Trophoblast cell (in vitro differentiated cells and primary cell): ENCODE measurements around the gene EML1.

Experiments
- DNase-seq, 2 donors: peaks; one replicate each; pipeline ENCODE4 v3.0.0-alpha.2; 2016
- H2AFZ ChIP-seq: 2 replicates; pipeline ENCODE4 v1.6.1; 2013; ENCODE audit warnings: low read length, moderate library complexity, mild to moderate bottlenecking; ENCODE audit not compliant: insufficient read depth, poor library complexity
- H2AK5ac ChIP-seq: 2 replicates; pipeline ENCODE4 v1.6.1; 2013; ENCODE audit warnings: mild to moderate bottlenecking, low read length
- H2BK120ac ChIP-seq: 2 replicates; pipeline ENCODE4 v1.6.1; 2013; ENCODE audit warnings: low read length, mild to moderate bottlenecking, moderate library complexity; ENCODE audit not compliant: insufficient read depth, poor library complexity
- H2BK12ac ChIP-seq: 2 replicates; pipeline ENCODE4 v1.6.1; 2013; ENCODE audit warnings: mild to moderate bottlenecking, low read length, moderate library complexity
- H2BK5ac ChIP-seq: 2 replicates; pipeline ENCODE4 v1.6.1; 2013; ENCODE audit warnings: low read length, low read depth, moderate library complexity, mild to moderate bottlenecking; ENCODE audit not compliant: poor library complexity
- H3K14ac ChIP-seq: 2 replicates; pipeline ENCODE4 v1.6.1; 2013; ENCODE audit warnings: mild to moderate bottlenecking, low read length
- H3K18ac ChIP-seq: 2 replicates; pipeline ENCODE4 v1.6.1; 2013; ENCODE audit warnings: mild to moderate bottlenecking, low read length
- H3K23ac ChIP-seq: 2 replicates; pipeline ENCODE4 v1.6.1; 2013; ENCODE audit warnings: low read length
- H3K27ac ChIP-seq: 2 replicates; pipeline ENCODE4 v1.5.1; 2013; ENCODE audit warnings: low read depth, mild to moderate bottlenecking, inconsistent platforms, low read length, moderate library complexity
- H3K27me3 ChIP-seq: 2 replicates; pipeline ENCODE4 v1.6.1; 2013; ENCODE audit warnings: inconsistent platforms, mild to moderate bottlenecking, low read length, moderate library complexity; ENCODE audit not compliant: insufficient read depth
- H3K36me3 ChIP-seq, 2 experiments: 1 replicate in 1 of 2; 2 replicates in 1 of 2; pipeline ENCODE4 v1.6.1; 2013; ENCODE audit warnings: low read length in 2 of 2, mild to moderate bottlenecking in 2 of 2, moderate library complexity in 1 of 2; ENCODE audit not compliant: insufficient read depth in 2 of 2, control insufficient read depth in 1 of 2
- H3K4ac ChIP-seq: 2 replicates; pipeline ENCODE4 v1.6.1; 2013; ENCODE audit warnings: low read depth, mild to moderate bottlenecking, low read length, moderate library complexity
- H3K4me1 ChIP-seq, 2 experiments: 1 replicate in 1 of 2; 2 replicates in 1 of 2; pipeline ENCODE4 v1.6.1; 2013; ENCODE audit warnings: low read length in 2 of 2, mild to moderate bottlenecking in 2 of 2, moderate library complexity in 1 of 2; ENCODE audit not compliant: insufficient read depth in 2 of 2, control insufficient read depth in 1 of 2
- H3K4me2 ChIP-seq: 2 replicates; pipeline ENCODE4 v1.6.1; 2013; ENCODE audit warnings: inconsistent platforms, mild to moderate bottlenecking, low read length, moderate library complexity
- H3K4me3 ChIP-seq: 2 replicates; pipeline ENCODE4 v1.5.1; 2013; ENCODE audit warnings: mild to moderate bottlenecking, low read depth, low read length, inconsistent platforms
- H3K79me1 ChIP-seq: one replicate; pipeline ENCODE4 v1.6.1; 2013; ENCODE audit warnings: low read length
- H3K79me2 ChIP-seq: 2 replicates; pipeline ENCODE4 v1.6.1; 2013; ENCODE audit warnings: low read length, mild to moderate bottlenecking; ENCODE audit not compliant: control insufficient read depth, insufficient read depth, poor library complexity
- H3K9ac ChIP-seq: 2 replicates; pipeline ENCODE4 v1.6.1; 2013; ENCODE audit warnings: mild to moderate bottlenecking, low read length
- H3K9me3 ChIP-seq: 2 replicates; pipeline ENCODE4 v1.6.1; 2013; ENCODE audit warnings: low read depth, mild to moderate bottlenecking, control low read depth, inconsistent platforms, low read length; ENCODE audit not compliant: insufficient read depth
- H4K12ac ChIP-seq: 2 replicates; pipeline ENCODE4 v1.6.1; 2013; ENCODE audit warnings: low read depth, mild to moderate bottlenecking, low read length, moderate library complexity
- H4K8ac ChIP-seq: 2 replicates; pipeline ENCODE4 v1.6.1; 2013; ENCODE audit warnings: low read depth, mild to moderate bottlenecking, low read length, moderate library complexity
- H4K91ac ChIP-seq: one replicate; pipeline ENCODE4 v1.6.1; 2013; ENCODE audit warnings: low read depth, mild to moderate bottlenecking, low read length, moderate library complexity
- WGBS: extraction: QIAGEN DNeasy Blood & Tissue Kit; methylation state at CpG from one replicate; pipeline ENCODE4 v1.1.7; 2013; ENCODE audit warnings: missing lambda C conversion rate; ENCODE audit not compliant: insufficient read length, insufficient coverage; ENCODE audit errors: extremely low coverage; 5-methylcytosine and 5-hydroxymethylcytosine counted together

EML1 gene

DNA sequence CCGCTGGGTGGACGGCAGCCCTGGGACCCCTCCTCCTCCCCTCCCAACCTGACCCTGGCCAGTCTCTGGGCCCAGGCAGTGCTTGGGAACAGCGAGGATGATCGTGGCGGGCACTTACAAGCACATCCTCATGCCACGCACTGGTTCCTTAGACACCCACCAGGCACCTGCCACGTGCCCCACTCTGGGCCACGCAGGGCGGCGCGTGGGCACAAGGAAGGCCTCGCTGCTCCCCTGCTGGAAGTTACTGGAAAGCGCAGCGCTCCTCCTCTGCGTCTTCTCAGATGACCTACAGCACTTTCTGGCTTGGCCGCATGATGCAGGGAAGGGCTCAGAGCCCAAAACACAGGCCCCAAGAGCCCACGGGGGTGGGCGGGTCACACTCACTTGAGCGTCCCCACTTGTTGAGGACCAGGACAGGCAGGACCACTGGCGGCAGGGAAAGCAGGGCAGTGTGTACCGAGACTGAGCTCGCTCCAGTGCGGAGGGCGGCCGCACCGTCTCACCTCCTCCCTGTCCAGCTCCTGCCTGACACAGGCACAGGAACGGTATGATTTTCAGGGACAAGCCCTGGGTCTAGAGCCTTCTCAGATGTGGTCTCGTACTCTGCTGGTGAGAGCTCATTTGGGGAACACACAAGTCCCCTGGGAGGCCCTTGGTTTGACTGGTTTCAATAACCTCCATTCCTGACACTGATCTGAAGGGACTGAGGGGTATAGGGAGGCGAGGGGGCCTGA lies 143.7 kb downstream of the EML1 start:
- H3K14ac ChIP-seq: no peak overlapping the region
- no peak overlapping the region for H3K4ac ChIP-seq
- no peak overlapping the region for H3K18ac ChIP-seq
- H3K9ac ChIP-seq: no peak overlapping the region
- H4K12ac ChIP-seq: no peak overlapping the region
- H2BK5ac ChIP-seq: no peak overlapping the region
- peaks cover 3 to 7% of the 10 kb centered on the region in 2 experiments for H3K4me1 ChIP-seq
- no peak overlapping the region for H2BK12ac ChIP-seq
- no peak overlapping the region for H4K8ac ChIP-seq
- H4K91ac ChIP-seq: no peak overlapping the region
- H3K36me3 ChIP-seq: peaks cover 2 to 5% of the 10 kb centered on the region in 2 experiments
- H3K4me2 ChIP-seq: no peak overlapping the region
- H3K9me3 ChIP-seq: no peaks in the 10 kb centered on the region
- H3K23ac ChIP-seq: no peak overlapping the region
- no peak overlapping the region for H2AFZ ChIP-seq
- no peak overlapping the region for H2BK120ac ChIP-seq
- H3K79me1 ChIP-seq: no peaks in the 10 kb centered on the region
- H3K4me3 ChIP-seq: no peak overlapping the region
- H3K79me2 ChIP-seq: no peaks in the 10 kb centered on the region
- H3K27ac ChIP-seq: no peak overlapping the region
- H2AK5ac ChIP-seq: no peak overlapping the region
- no peak for DNase-seq
- WGBS: no CpG with 5 or more reads among the region's 29 CpGs
- no peaks in the 10 kb centered on the region for H3K27me3 ChIP-seq

DNA sequence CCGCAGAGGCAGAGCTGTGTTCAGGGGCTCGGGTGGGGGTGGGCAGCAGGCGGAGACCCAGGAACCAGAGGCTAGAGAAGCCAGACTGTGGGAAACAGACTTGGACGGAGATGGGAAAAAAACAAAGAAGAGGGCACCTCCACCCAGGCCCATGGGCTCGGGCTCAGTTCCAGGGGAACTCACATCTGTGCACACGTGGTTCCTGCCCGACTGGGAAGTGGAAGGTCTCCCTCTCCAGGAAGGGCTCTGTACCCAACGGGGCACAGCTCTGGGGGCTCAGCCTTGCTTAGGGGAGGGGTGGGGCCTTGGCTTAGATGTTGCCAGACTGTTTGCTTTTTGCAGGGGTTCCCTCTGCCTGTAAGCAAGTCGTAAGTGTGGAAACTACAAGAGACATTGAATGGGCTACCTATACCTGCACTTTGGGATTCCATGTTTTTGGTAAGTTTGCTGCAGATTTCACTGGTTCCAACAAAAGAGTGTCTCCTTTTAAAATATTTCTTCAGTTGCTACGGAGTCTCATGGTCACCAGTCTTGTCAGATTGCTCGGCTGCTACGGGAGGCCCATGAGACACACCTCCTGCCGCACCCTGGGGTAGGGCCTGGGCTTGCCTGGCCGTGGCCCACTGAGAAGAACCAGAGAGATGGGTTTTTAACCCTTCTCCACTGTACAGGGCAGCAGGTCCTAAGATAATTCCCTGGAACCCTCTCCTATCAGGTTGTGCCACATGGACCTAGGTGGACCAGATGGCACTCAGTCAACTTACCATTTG lies 144.4 kb downstream of the EML1 start:
- H2BK120ac ChIP-seq: no peak overlapping the region
- no peak overlapping the region for H2BK12ac ChIP-seq
- DNase-seq: no peak
- H3K27me3 ChIP-seq: no peaks in the 10 kb centered on the region
- H4K91ac ChIP-seq: no peak overlapping the region
- H3K4me3 ChIP-seq: no peak overlapping the region
- no peak overlapping the region for H3K9ac ChIP-seq
- H3K27ac ChIP-seq: no peak overlapping the region
- no peak overlapping the region for H3K4me2 ChIP-seq
- H3K36me3 ChIP-seq: peaks cover 2 to 5% of the 10 kb centered on the region in 2 experiments
- H3K4me1 ChIP-seq: peaks cover 3 to 7% of the 10 kb centered on the region in 2 experiments
- H3K14ac ChIP-seq: no peak overlapping the region
- H4K8ac ChIP-seq: no peak overlapping the region
- no peaks in the 10 kb centered on the region for H3K9me3 ChIP-seq
- H2AK5ac ChIP-seq: no peak overlapping the region
- H3K4ac ChIP-seq: no peak overlapping the region
- no peaks in the 10 kb centered on the region for H3K79me2 ChIP-seq
- H4K12ac ChIP-seq: no peak overlapping the region
- H3K79me1 ChIP-seq: no peaks in the 10 kb centered on the region
- H2BK5ac ChIP-seq: no peak overlapping the region
- no CpG with 5 or more reads among the region's 14 CpGs for WGBS
- no peak overlapping the region for H3K23ac ChIP-seq
- no peak overlapping the region for H2AFZ ChIP-seq
- H3K18ac ChIP-seq: no peak overlapping the region

DNA sequence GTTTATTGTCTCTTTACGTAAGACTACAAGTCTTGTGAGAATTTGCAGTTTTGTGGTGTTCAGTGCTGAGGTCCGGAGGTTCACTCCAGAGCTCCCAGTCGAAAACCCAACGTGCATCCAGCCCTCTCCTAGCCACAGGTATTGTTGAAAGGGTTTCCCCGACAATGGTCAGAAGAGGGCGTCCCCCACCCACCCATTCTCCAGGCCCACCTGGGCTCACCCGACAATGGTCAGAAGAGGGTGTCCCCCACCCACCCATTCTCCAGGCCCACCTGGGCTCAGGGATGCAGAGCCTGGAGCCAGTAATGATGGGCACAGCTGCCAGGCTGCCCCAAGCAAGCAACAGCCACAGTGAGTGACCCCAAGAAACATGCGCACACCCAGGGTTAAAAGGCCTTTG lies 145.2 kb downstream of the EML1 start:
- no peak overlapping the region for H3K27ac ChIP-seq
- H3K4ac ChIP-seq: no peak overlapping the region
- no peak overlapping the region for H4K12ac ChIP-seq
- no peak for DNase-seq
- H3K9ac ChIP-seq: no peak overlapping the region
- H3K14ac ChIP-seq: no peak overlapping the region
- H2BK120ac ChIP-seq: no peak overlapping the region
- no peak overlapping the region for H3K4me3 ChIP-seq
- no peak overlapping the region for H3K4me2 ChIP-seq
- H2AFZ ChIP-seq: no peak overlapping the region
- H3K18ac ChIP-seq: no peak overlapping the region
- H3K4me1 ChIP-seq: peaks cover 3 to 7% of the 10 kb centered on the region in 2 experiments
- H3K36me3 ChIP-seq: peaks cover 2 to 5% of the 10 kb centered on the region in 2 experiments
- no peak overlapping the region for H4K8ac ChIP-seq
- no peak overlapping the region for H3K23ac ChIP-seq
- H3K9me3 ChIP-seq: no peaks in the 10 kb centered on the region
- no peaks in the 10 kb centered on the region for H3K27me3 ChIP-seq
- no peak overlapping the region for H4K91ac ChIP-seq
- H2AK5ac ChIP-seq: no peak overlapping the region
- no peaks in the 10 kb centered on the region for H3K79me2 ChIP-seq
- H2BK12ac ChIP-seq: no peak overlapping the region
- H3K79me1 ChIP-seq: no peaks in the 10 kb centered on the region
- no CpG with 5 or more reads among the region's 8 CpGs for WGBS
- H2BK5ac ChIP-seq: no peak overlapping the region

DNA sequence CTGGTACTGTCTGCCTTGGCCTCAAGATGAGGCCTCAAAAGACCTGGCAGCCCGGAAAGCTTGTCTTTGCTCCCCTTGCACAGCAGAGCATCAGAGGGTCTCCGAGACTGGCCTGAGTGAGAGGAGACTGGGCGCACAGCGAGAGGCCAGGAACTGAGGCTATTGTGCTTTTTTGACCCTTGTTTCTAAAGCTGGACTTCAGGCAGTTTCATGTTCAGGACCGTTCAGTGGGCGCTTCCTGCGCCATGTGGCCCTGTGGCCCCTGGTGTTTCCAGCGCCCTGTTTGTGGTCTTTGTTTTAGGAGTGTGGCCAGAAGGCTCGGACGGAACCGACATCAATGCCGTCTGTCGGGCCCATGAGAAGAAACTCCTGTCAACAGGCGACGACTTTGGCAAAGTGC lies 145.7 kb downstream of the EML1 start:
- Histone ChIP-seq H2BK120ac (no peak overlapping the region), H3K4me2 (no peak overlapping the region), H3K27ac (no peak overlapping the region), H4K8ac (no peak overlapping the region), H2BK5ac (no peak overlapping the region), H2BK12ac (no peak overlapping the region), H3K9me3 (no peaks in the 10 kb centered on the region), H3K18ac (no peak overlapping the region), H3K4me1 (peaks cover 3 to 7% of the 10 kb centered on the region in 2 experiments), H2AFZ (no peak overlapping the region), H4K91ac (no peak overlapping the region), H3K9ac (no peak overlapping the region), H4K12ac (no peak overlapping the region), H3K27me3 (no peaks in the 10 kb centered on the region), H2AK5ac (no peak overlapping the region), H3K79me2 (no peaks in the 10 kb centered on the region), H3K4me3 (no peak overlapping the region), H3K36me3 (peaks cover 2 to 5% of the 10 kb centered on the region in 2 experiments), H3K4ac (no peak overlapping the region), H3K23ac (no peak overlapping the region), H3K79me1 (no peaks in the 10 kb centered on the region), H3K14ac (no peak overlapping the region)
- no peak for DNase-seq
- WGBS: no CpG with 5 or more reads among the region's 15 CpGs
